Measurements from ENCODE around the gene REL.
"Not testable (repeated sequence)": the region's sequence is repeated elsewhere in the genome, so short reads cannot be mapped to it uniquely, and the experiment has no call there.

REL gene

DNA sequence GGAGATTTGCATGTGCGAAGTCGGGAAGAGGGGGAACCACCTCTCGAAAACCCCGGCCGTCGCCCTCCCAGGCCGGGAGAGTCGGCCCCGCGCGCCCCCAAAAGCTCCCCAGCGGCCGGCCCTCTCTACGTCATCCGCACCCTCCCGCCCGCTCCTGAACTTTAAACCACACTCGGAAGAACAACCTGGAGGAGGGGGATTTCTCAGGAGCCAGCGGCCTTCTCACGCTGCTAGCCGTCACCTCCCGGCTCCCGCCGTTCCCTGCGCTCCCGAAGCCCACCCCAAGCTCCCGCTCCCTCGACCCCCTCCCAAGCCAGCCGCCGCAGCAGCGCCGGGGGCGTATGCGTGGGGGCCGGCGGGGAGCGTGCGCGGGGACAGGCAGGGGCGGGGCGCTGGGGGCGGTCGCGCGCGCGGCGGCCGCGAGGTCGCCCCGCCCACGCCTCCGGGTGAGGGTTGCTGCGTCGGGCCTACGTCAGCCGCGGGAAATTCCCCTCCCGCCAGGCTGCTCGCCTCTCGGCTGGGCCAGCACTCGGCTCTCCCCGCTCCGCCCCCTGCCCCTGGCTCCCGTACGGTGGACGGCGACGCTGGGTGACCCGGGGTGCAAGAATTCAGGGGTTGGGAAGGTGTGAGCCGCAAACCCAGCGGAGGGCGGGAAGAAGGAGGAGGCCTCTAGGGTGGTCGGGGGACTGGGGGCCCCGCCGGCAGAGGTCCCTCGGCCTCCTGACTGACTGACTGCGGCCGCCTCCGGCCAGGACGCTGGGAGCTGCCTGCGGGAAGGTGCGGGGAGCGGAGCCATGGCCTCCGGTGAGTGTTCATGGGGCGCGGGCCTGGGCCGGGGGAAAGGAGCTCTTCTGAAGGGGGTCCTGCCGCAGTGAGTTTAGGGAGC lies at the start of gene REL:
Gene REL (plus strand): TSS at position 528 of the 886 bp plus-strand sequence. CDS start 267 bp downstream, at position 795.
- peak; percentile 79 for DNase-seq

DNA sequence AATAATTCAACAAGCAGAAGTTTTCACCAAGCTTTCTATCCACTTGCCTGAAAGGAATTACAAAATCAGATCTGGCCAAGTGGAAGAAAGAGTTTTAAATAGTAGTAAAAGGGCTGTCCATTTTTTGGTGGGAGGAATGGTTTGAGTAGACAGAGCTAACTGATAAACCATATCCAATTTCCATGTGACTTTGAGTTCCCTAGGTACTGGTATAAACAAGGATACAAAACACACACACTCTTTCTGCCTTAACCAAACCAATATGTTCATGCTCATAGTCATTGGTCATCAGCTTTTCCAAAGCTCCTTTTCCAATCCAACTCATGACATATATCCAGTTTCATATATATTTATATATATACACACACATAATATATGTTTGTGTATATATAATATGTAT lies 49.5 kb upstream of the REL start:
- DNase-seq, result no peak

DNA sequence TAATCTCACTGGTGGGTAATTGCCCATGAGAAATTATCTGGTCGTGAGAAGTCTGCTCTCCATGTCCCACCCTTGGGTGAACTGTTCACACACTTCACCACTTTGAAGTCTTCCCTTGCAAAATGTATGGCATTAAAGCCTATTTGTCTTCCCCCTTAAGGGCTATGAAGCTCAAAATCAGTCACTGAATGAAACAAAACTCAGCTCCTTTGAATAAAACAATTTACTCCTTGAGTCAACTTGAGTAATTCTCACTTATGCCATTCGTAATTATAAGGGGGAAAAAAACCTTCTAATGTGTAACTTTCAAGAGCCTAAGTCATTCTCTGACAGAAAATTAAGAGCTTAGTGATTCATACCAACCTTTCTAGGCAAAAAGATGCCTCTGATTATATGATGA lies 48.8 kb upstream of the REL start:
- DNase-seq, result no peak

DNA sequence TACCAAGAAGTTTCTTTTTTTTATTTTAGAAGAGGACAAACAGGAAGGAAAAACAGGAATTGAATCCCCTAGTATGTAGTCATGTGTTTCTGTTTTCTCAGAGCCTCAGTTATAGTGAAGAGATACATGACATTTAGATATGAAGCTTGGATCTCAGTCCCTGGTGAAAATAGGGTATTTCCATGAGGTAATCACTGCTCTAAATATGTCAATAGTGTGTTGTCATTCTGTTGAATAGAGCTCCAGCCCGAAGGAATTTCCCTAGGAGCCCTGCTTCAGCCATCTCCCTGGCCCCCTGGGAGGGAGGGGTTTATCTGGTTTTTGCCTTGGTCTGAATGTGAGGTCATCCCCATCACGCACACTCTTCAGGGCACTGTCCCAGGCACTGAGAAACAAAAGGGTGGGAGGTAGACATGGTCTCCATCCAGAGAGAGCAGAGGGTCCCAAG lies 47.1 kb upstream of the REL start:
- DNase-seq, result no peak

DNA sequence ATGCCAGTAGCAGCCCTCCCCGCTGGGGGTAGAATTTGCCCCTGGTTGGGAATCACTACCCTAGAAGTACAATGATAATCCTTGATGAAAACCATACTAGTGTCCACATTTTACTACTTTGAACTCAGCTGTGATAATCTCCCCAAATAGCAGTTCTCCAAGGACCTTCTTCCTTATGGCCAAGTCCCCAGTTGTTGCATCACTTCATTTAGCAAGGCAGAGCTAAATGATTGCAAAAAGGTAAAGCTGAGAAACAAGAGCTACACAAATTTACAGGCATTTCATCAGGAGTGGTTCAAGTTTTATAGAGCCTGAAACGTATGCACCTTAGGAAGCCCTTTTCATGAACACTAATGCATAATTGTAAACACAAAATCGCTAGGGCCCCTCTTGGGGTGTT lies 44.9 kb upstream of the REL start:
- DNase-seq, result no peak

DNA sequence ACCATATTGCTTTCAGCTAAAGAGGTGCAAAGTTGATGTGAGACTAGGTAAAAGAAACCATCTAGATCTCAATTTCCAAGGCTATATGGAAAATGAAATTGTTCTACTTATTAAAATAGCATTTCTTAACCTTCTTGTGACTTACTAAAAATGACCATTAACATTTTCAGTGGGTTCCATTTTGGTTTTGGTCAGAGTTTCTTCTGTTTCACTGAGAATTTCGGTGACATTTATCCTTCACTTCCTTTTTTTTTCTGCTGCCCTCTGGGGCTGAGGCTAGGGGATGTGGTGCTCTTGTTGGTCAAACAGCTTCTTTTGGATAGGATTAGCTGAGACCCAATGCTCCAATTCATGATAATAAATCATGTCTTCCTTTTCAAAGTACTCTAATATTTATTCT lies 44.3 kb upstream of the REL start:
- DNase-seq, result no peak

DNA sequence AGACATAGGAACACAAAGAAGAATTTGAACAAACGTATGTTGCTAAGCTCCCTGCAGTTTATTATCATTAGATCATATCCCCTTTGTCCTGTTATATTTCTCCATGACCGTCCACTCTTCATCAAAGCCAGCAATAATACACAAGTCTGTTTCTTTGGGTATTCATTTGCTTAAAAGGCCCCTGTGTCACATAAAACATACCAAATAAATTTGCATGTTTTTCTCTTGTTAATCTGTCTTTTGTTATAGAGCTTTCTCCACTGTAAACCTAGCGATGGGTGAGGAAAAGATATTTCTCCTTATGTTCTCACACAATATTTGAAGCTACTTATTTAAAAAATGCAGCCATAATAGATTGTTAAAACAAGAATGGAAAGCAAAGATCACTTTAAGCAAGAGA lies 42.9 kb upstream of the REL start:
- DNase-seq, result no peak

DNA sequence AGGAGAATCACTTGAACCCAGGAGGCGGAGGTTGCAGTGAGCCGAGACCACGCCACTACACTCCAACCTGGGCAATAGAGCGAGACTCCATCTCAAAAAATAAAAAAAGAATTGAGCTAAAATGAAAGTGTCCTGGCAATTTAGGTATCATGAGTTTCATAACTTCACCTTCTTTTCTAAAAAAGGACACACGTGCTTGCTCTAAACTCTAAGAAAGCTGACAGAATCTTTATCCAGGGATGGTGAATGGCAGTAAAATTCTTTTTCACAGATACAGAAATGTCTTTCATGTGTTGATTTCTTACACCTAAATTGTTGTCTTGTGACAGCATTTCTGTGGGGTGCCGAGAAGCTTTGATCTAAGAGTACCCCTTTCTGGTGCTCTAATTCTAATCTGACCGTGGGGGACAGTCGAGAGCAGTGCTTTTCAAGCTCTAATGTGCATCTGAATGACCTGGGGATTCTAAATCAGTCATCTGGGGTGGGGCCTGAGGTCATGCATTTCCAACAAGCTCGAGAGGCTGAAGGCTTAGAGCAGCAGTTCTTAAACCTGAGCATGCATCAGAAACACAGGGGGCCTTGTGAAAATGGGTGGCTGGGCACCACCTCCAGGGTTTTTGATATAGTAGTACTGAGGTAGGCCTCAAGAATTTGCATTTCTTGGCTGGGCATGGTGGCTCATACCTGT lies 42.1 kb upstream of the REL start:
- no peak for DNase-seq

DNA sequence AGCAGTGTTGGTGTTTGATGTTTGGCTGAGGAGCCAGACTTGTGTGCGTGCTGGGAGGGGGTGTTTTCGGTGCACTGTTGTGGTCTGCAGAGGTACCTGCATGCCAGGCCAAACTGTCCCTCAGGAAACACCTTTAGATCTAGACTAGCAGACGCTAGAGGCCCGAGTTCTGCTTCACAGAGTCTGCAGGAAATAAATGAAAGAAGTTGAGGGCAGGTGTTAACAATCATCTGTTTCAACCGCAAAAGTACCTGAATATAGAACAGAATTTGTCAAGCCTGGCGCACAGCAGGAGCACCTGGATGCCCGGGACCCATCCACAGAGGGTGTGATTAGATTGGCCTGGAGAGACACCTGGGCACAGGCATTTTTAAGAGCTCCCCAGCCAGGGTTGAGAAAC lies 40.5 kb upstream of the REL start:
- no peak for DNase-seq

DNA sequence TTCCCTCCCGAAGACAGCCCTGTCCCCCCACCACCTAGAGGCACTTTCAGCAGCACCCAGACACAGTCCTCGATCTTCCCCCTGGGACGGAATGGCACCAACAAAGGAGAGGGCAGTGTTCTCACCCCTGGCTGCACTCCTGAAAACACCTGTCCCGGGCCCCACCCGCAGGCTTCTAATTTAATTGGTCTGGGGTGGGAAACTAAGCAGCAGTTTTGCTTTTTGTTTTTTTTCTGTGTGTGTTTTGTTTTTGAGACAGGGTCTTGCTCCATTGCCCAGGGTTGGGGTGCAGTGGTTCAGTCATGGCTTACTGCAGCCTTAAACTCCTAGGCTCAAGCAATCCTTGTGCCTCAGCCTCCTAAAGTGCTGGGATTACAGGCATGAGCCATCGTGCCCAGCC lies 38.4 kb upstream of the REL start:
- DNase-seq, result no peak

DNA sequence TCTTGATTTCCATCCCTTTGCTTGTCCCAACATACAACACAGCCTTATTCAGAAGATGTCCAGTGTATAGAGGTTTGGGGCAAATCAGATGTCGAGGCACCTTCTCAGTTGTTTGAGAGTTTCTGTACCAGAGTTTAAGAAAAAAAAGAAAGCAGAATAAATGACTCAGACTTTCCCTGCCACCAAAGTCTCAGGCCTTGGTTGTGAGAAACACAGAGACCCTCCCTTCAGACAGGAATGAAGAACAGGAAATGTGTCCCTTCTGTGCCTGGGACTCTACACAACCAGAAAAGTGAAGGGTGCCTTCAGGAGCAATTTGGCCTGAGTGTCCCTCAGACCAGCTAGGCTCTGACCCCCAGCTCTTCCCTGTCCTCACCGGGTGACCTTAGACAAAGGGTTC lies 37.3 kb upstream of the REL start:
- DNase-seq, result no peak

DNA sequence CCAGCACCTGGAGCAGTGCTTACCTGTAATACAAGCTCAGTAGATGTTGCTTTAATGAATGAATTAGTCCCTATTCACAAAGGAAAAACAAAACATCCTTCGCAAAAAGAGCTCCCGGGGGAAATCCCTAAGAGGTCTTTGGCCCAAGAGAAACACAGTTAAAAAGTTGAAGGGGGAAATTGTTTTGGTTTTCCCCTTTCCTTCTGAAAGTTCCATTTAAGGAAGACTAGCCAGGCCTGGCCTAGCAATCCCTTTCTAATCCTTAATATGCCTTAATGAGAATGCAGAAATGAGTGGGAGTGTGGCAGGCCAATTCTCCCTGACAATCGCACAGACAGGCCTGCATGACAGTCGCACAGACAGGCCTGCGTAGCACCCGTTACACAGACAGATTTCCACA lies 33.5 kb upstream of the REL start:
- no peak for DNase-seq

DNA sequence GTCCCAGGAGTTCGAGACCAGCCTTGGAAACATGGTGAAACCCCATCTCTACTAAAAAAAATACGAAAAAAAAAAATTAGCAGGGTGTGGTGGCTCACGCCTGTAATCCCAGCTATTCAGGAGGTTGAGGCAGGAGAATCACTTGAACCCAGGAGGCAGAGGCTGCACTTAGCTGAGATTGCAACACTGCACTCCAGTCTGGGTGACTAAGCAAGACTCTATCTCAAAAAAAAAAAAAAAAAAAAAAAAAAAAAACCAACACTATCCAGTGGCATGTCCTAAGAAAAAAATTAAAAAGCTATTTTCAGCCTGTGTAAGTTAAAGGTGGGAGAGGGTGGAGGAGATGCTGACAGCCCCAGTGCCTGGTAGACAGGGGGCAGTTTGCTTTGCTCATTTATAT lies 32.2 kb upstream of the REL start:
- no peak for DNase-seq

DNA sequence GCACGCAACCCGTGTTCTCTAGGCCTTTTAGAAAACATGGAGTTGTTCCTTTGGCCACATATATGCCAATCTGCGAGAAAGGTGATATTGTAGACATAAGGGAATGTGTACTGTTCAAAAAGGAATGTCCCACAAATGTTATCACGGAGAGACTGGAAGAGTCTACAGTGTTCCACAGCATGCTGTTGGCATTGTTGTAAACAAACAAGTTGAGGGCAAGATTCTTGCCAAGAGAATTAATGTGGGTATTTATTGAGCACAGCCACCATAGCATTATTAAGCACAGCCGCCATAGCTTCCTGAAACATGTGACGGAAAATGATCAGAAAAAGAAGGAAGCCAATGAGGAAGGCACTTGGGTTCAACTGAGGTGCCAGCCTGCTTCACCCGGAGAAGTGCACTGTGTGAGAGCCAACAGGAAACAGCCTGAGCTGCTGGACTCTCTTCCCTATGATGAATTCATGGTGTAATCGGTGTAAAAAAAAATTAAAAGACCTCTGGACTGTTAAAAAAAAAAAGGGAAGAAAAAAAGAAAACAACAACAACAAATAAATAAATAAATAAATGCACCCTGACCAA lies 29.0 kb upstream of the REL start:
- no peak for DNase-seq

DNA sequence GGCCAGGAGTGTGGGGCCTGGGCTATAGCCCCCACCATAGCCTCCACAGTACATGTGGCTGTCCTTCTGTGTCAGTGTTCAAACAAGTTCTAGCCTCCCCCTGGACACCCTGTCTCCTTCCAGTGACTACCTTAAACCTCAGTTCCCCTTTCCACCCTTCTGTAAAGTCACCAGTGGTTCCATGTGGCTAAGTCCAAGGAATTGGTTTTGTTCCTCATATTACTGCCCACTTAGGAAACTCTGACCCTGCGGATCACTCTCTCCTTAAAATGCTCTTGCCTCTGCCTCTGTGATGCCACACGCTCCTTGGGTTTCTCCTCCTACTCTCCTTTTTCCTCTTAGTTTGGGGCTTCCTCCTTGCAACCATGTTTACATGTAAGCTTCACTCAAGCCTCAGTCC lies 27.8 kb upstream of the REL start:
- DNase-seq, result no peak

DNA sequence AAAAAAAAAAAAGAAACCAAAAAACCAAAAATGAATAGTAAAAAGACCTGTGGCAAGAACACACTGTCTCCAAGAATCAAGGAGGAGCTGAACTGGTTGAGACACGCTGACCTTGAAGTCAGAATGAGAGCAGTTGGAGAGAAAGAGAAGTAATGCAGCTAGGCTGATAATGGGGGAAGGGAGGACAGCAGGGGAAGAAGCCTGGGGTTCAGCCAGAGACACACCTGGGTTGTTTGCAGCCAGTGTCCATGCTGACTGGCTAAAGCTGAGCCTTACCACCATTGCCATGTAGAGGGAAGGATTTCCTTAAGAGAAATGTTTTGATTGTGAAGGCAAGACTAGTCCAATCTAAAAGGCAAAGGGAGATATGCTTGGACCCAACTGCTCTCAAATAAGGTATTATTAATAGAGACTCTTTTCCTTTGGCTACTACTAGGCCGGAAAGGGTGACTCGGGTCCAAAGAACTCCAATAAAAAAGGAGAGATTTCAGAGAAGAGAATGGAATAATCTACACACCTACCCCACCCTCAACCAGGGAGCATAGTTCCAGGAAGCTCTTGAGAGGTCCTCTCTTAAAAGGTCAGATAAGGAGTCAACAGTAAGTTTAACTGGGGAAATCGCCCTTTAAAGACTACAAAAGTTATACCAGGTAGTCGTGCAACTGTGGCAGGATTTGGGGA lies 25.2 kb upstream of the REL start:
- no peak for DNase-seq

DNA sequence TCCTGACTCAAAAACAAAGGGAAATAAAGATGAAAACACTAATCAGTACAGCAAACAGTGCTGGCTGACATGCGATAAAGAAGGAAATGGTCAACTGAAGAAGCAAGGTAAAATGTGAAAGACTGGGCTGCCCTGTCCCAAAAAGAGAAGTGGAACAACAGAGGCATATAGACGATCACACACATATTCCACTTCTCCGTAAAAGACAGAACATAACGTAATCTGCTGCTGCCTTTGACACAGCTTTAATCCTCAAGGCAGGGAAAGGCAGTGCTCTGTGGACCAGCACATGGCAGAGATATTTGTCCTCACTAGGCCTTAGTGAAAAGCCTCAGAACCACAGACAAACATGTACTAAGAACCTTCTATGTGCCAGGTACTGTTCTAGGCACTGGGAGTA lies 24.3 kb upstream of the REL start:
- no peak for DNase-seq

DNA sequence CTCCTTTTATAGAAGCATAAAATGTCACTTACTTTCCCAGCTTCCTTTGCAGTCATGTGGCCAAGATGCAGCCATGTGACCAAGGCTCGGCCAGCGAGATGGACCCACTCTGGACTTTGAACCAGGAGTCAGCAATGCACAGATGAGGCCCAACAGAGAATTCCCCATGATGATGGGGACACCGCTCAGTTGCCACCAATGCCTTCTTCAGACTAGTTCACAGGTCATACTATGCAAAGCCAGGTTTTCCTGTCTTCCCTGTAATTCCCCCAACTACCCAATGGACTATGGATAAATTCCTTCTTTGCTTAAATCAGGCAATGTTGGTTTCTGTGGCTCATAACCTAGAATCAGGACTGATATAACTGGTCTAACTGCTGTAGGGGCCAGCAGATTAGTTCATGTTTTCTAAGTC lies 22.5 kb upstream of the REL start:
- no peak for DNase-seq

DNA sequence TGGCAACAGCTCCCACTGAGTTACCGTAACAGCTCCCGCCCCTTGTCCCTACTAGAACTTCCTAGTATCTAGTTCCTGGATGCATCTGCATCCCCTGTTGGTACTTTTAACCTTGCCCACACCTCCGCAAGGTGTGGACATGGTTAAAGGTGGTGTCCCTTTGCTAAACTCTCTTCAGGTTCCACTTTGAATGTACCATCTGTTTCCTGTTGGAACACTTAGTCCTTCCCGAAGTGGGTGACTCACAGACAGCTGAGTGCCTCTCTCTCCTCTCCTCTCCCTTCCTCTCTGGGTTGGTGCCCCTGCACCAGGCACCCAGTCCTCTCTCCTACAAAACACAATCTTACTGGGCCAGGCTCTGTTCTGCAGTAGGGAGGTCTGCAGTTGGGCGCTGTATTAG lies 19.6 kb upstream of the REL start:
- DNase-seq, result no peak

DNA sequence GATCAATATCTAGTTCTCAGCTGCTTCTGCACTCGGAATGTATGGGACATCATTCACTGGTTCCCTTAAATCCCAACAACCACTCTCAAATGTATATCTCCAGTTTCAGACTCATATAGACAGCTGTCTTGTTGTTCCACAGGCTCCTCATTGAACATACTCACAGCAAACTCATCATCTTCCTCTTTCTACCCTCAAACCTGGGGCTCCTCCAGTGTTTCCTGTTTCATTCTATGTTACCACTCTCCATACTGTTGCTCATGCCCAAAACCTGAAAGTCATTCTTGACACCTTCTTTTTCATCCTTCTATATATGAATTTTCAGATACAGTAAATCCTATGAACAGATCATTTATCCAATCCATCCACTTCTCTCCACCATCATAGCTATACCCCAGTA lies 18.7 kb upstream of the REL start:
- no peak for DNase-seq

DNA sequence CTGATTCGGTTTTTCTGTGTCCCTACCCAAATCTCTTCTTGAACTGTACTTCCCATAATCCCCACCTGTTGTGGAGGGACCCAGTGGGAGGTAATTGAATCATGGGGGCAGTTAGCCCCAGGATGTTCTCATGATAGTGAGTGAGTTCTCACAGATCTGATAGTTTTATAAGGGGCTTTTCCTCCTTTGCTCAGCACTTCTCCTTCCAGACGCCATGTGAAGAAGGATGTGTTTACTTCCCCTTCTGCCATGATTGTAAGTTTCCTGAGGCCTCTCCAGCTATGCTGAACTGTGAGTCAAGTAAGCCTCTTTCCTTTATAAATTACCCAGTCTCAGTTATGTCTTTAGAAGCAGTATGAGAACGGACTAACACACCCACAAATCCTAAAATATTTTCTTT lies 16.0 kb upstream of the REL start:
- not testable (repeated sequence) for DNase-seq

DNA sequence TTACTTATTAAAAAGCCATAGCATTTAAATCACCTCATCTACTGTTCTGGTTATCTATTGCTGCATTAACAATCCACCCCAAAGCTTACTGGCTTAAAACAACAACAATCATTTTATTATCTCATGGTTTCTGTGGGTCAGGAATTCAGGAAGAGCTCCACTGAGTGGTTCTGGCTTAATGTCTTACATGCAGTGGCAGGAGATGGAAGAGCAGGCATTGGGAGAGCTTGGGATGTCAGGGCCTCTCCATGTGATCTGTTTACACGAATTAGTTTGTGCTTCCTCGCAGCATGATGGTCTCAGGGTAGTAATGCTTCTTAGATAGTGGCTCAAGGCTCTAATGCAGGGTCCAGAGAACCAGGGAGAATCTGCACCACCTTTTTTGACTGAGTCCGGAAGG lies 14.4 kb upstream of the REL start:
- no peak for DNase-seq

DNA sequence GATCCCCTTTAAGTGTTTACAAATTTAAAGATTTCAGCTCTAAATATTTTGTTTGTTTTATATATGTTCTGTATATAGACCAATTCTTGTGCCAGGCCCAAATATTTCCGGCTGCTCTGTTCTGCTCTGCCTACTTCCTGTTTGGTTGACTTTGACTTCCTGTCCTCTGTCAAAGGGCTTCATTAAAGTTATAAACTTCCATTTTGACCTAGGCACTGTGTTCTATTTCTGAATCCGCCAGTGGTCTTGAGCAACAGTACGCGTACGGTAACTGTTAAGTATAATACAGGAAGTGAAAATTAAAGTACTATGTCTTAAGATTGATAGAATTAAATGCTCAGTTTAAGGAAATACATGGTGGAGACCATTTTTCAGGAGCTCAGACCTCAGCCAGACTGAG lies 13.5 kb upstream of the REL start:
- no peak for DNase-seq

Data from NCI-H1092 treated with DMSO at 0.1 percent for 48 hours (cell line).